ENCODE results near the gene CEP44. TPM values are rescaled to one million over a fixed set of nuclear protein-coding genes. Genes with fewer than 3 reads are reported as not detected.

The CEP44 gene
- total RNA-seq, 1 experiment from 2014 or later = 15.8 TPM

GRCh38 chr4:174255374-174255773, 28.3 kb upstream of the CEP44 start:
- no peaks in the 10 kb centered on the region for H3K4me1 Mint-ChIP-seq (ENCODE audit: low read depth, unreplicated experiment)
- H3K9me3 Mint-ChIP-seq (ENCODE audit: low read depth, unreplicated experiment) = no peaks in the 10 kb centered on the region
- H3K27ac Mint-ChIP-seq (ENCODE audit: unreplicated experiment) = no peak overlapping the region
- intact Hi-C loops (cut with micrococcal nuclease; ENCODE audit: unreplicated experiment) = no loop called here
- no peaks in the 10 kb centered on the region for H3K27me3 Mint-ChIP-seq (ENCODE audit: unreplicated experiment)
- CTCF ChIA-PET = no interaction called here
- BruUV-seq (replicated peaks) = no TSS peak
- DNase-seq = no peak
- H3K4me3 Mint-ChIP-seq (ENCODE audit: low read depth, unreplicated experiment) = no peak overlapping the region
- no peaks in the 10 kb centered on the region for H3K36me3 Mint-ChIP-seq (ENCODE audit: insufficient read depth, unreplicated experiment)
- TF ChIP-seq CTCF (IDR thresholded peaks at IDR 0.05; ENCODE audit: unreplicated experiment) = no peak

GRCh38 chr4:174255786-174256185, 27.9 kb upstream of the CEP44 start:
- H3K27me3 Mint-ChIP-seq (ENCODE audit: unreplicated experiment) = no peaks in the 10 kb centered on the region
- no peak for DNase-seq
- no peak overlapping the region for H3K4me3 Mint-ChIP-seq (ENCODE audit: low read depth, unreplicated experiment)
- no TSS peak for BruUV-seq (replicated peaks)
- intact Hi-C loops (cut with micrococcal nuclease; ENCODE audit: unreplicated experiment) = no loop called here
- H3K9me3 Mint-ChIP-seq (ENCODE audit: low read depth, unreplicated experiment) = no peaks in the 10 kb centered on the region
- H3K36me3 Mint-ChIP-seq (ENCODE audit: insufficient read depth, unreplicated experiment) = no peaks in the 10 kb centered on the region
- H3K27ac Mint-ChIP-seq (ENCODE audit: unreplicated experiment) = no peak overlapping the region
- no peak for TF ChIP-seq CTCF (IDR thresholded peaks at IDR 0.05; ENCODE audit: unreplicated experiment)
- H3K4me1 Mint-ChIP-seq (ENCODE audit: low read depth, unreplicated experiment) = no peaks in the 10 kb centered on the region
- CTCF ChIA-PET = no interaction called here

- no peaks in the 10 kb centered on the region for H3K27me3 Mint-ChIP-seq (ENCODE audit: unreplicated experiment)
- H3K36me3 Mint-ChIP-seq (ENCODE audit: insufficient read depth, unreplicated experiment) = no peaks in the 10 kb centered on the region
- H3K4me3 Mint-ChIP-seq (ENCODE audit: low read depth, unreplicated experiment) = no peak overlapping the region
- DNase-seq = no peak
- BruUV-seq (replicated peaks) = no TSS peak
- H3K9me3 Mint-ChIP-seq (ENCODE audit: low read depth, unreplicated experiment) = no peaks in the 10 kb centered on the region
- intact Hi-C loops (cut with micrococcal nuclease; ENCODE audit: unreplicated experiment) = no loop called here
- H3K27ac Mint-ChIP-seq (ENCODE audit: unreplicated experiment) = no peak overlapping the region
- CTCF ChIA-PET = no interaction called here
- no peaks in the 10 kb centered on the region for H3K4me1 Mint-ChIP-seq (ENCODE audit: low read depth, unreplicated experiment)
- no peak for TF ChIP-seq CTCF (IDR thresholded peaks at IDR 0.05; ENCODE audit: unreplicated experiment)
These were observed 27.4 kb upstream of the CEP44 start for GRCh38 chr4:174256277-174256713.

GRCh38 chr4:174259580-174259979, 24.1 kb upstream of the CEP44 start:
- intact Hi-C loops (cut with micrococcal nuclease; ENCODE audit: unreplicated experiment) = no loop called here
- BruUV-seq (replicated peaks) = no TSS peak
- no peaks in the 10 kb centered on the region for H3K36me3 Mint-ChIP-seq (ENCODE audit: insufficient read depth, unreplicated experiment)

More at GRCh38 chr4:174259580-174259979, 24.1 kb upstream of the CEP44 start:
- H3K4me3 Mint-ChIP-seq (ENCODE audit: low read depth, unreplicated experiment) = no peak overlapping the region
- DNase-seq = no peak
- H3K27ac Mint-ChIP-seq (ENCODE audit: unreplicated experiment) = no peak overlapping the region
- CTCF ChIA-PET = interaction anchor here (1.0 kb wide), 1 partner anchor 11 kb away, joined by 3 read pairs; no protein-coding TSS in a partner anchor
- H3K27me3 Mint-ChIP-seq (ENCODE audit: unreplicated experiment) = no peaks in the 10 kb centered on the region
- H3K4me1 Mint-ChIP-seq (ENCODE audit: low read depth, unreplicated experiment) = no peaks in the 10 kb centered on the region
- TF ChIP-seq CTCF (IDR thresholded peaks at IDR 0.05; ENCODE audit: unreplicated experiment) = no peak
- H3K9me3 Mint-ChIP-seq (ENCODE audit: low read depth, unreplicated experiment) = no peaks in the 10 kb centered on the region
